ENCODE data around the gene AGMO.

- TF ChIP-seq, protein P1, sequence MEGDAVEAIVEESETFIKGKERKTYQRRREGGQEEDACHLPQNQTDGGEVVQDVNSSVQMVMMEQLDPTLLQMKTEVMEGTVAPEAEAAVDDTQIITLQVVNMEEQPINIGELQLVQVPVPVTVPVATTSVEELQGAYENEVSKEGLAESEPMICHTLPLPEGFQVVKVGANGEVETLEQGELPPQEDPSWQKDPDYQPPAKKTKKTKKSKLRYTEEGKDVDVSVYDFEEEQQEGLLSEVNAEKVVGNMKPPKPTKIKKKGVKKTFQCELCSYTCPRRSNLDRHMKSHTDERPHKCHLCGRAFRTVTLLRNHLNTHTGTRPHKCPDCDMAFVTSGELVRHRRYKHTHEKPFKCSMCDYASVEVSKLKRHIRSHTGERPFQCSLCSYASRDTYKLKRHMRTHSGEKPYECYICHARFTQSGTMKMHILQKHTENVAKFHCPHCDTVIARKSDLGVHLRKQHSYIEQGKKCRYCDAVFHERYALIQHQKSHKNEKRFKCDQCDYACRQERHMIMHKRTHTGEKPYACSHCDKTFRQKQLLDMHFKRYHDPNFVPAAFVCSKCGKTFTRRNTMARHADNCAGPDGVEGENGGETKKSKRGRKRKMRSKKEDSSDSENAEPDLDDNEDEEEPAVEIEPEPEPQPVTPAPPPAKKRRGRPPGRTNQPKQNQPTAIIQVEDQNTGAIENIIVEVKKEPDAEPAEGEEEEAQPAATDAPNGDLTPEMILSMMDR (IDR thresholded peaks at IDR 0.05 in 2 of 3, conservative IDR thresholded peaks at IDR 0.05 in 1 of 3; ENCODE audit: borderline replicate concordance in 1 of 3, insufficient read depth in 1 of 3, low read depth in 2 of 3, low read length in 2 of 3): no peak
- TF ChIP-seq EZH2 (IDR thresholded peaks at IDR 0.05): no peak
- TF ChIP-seq, protein P2, sequence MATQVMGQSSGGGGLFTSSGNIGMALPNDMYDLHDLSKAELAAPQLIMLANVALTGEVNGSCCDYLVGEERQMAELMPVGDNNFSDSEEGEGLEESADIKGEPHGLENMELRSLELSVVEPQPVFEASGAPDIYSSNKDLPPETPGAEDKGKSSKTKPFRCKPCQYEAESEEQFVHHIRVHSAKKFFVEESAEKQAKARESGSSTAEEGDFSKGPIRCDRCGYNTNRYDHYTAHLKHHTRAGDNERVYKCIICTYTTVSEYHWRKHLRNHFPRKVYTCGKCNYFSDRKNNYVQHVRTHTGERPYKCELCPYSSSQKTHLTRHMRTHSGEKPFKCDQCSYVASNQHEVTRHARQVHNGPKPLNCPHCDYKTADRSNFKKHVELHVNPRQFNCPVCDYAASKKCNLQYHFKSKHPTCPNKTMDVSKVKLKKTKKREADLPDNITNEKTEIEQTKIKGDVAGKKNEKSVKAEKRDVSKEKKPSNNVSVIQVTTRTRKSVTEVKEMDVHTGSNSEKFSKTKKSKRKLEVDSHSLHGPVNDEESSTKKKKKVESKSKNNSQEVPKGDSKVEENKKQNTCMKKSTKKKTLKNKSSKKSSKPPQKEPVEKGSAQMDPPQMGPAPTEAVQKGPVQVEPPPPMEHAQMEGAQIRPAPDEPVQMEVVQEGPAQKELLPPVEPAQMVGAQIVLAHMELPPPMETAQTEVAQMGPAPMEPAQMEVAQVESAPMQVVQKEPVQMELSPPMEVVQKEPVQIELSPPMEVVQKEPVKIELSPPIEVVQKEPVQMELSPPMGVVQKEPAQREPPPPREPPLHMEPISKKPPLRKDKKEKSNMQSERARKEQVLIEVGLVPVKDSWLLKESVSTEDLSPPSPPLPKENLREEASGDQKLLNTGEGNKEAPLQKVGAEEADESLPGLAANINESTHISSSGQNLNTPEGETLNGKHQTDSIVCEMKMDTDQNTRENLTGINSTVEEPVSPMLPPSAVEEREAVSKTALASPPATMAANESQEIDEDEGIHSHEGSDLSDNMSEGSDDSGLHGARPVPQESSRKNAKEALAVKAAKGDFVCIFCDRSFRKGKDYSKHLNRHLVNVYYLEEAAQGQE (IDR thresholded peaks at IDR 0.05; ENCODE audit: low read depth): no peak
- TF ChIP-seq POLR2A (IDR thresholded peaks at IDR 0.05; ENCODE audit: borderline replicate concordance, extremely low read depth, insufficient read depth, insufficient read length): no peak
- TF ChIP-seq ELF1 (IDR thresholded peaks at IDR 0.05; ENCODE audit: borderline replicate concordance, low read depth): no peak
- no peak for TF ChIP-seq SP1 (IDR thresholded peaks at IDR 0.05; ENCODE audit: low read depth)
- TF ChIP-seq SRF (IDR thresholded peaks at IDR 0.05; ENCODE audit: low read depth): no peak
- TF ChIP-seq RAD21 (IDR thresholded peaks at IDR 0.05; ENCODE audit: low read depth): no peak; the same call in 1 of the 2 replicates
- TF ChIP-seq EZH2phosphoT487 (IDR thresholded peaks at IDR 0.05; ENCODE audit: borderline replicate concordance): no peak
- no peak for TF ChIP-seq YY1 (IDR thresholded peaks at IDR 0.05; ENCODE audit: extremely low read depth, insufficient replicate concordance, low read depth, low read length)
Observed at GRCh38 chr7:15561835-15562234, at the start of gene AGMO.
